Measurements from ENCODE around the gene RNASET2.

RNASET2 gene

DNA sequence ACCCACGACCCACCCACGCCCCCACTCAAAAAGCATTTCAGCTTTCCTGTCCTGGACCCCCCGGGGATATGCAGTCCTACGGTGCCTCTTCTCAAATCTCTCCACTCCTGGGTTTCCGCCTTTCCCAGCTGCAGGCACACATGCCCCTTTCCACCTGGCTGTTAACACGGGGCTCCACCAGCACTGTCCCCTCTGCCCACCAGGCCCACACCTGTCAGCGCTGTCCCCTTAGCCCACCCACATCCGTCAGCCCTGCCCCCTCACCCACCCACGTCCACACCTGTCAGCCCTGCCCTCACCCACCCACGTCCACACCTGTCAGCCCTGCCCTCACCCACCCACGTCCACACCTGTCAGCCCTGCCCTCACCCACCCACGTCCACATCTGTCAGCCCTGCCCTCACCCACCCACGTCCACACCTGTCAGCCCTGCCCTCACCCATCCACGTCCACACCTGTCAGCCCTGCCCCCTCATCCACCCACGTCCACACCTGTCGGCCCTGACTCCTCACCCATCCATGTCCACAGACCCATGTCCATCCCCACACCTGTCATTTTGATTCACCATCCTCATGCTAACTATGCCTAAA, 11.6 kb downstream of the RNASET2 start:
- no peak for DNase-seq

GRCh38 chr6:166942393-166943168, 13.8 kb downstream of the RNASET2 start:
- DNase-seq = no peak

GRCh38 chr6:166940643-166941068, 15.7 kb downstream of the RNASET2 start:
- DNase-seq = no peak

- DNase-seq = no peak
Measured at GRCh38 chr6:166939894-166940293, 16.5 kb downstream of the RNASET2 start.

- DNase-seq = no peak
Measured at GRCh38 chr6:166939345-166939744, 17.0 kb downstream of the RNASET2 start.

GRCh38 chr6:166938704-166939103, 17.6 kb downstream of the RNASET2 start:
- no peak for DNase-seq

- DNase-seq = no peak
Measured at GRCh38 chr6:166938150-166938549, 18.2 kb downstream of the RNASET2 start.

- DNase-seq = no peak
Measured at GRCh38 chr6:166937746-166938145, 18.6 kb downstream of the RNASET2 start.

- no peak for DNase-seq
Measured at GRCh38 chr6:166936079-166936787, 20.1 kb downstream of the RNASET2 start.

DNA sequence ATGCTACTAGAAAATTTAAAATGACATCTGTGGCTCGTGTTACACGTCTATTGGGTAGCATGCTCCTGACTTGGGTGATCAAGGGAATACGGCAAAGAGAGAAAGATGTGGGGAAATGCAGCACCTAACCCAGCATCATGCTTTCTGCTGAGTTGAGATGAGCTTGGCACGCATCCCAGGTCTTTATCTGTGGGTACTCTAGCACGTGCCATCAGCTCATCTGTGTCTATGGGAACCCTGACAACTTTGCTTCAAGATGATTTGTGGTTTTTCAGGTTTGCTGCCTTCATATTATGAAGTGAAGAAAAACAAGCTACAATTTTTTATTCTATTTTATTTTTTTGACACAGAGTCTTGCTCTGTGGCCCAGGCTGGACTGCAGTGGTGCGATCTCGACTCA, 21.0 kb downstream of the RNASET2 start:
- DNase-seq = no peak

DNA sequence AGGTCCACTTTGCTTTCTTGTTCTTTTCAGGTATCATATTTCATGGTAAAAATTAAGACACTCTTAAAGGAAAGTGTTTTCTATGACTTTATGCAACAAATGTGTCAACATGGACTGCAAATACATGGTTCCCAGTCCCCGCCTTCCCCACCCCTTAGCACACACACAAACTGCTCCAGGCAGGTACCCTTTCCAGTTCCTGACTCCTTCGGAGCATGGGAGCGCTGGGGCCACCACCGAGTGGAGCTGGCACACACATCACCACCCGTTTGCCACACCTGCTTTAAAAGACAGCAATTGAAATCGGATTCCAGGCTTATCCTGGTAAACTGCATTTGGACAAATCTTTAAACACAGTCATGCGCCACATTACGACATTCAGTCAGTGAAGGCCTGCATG, 22.2 kb downstream of the RNASET2 start:
- no peak for DNase-seq

DNA sequence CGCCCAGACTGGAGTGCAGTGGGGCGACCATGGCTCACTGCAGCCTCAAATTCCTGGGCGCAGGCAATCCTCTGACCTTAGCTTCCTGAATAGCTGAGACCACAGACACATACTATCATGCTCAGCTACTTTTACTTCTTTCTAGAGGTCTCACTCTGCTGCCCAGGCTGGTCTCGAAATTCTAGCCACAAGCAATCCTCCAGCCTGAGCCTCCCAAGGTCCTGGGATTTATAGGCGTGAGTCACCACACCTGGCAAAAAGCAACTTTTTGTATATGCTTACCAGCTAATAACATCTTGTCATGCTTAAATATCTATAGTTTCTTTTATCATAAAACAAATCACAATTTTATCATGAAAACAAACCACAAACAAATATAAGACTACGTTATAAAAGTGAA, 23.0 kb downstream of the RNASET2 start:
- DNase-seq = no peak

DNA sequence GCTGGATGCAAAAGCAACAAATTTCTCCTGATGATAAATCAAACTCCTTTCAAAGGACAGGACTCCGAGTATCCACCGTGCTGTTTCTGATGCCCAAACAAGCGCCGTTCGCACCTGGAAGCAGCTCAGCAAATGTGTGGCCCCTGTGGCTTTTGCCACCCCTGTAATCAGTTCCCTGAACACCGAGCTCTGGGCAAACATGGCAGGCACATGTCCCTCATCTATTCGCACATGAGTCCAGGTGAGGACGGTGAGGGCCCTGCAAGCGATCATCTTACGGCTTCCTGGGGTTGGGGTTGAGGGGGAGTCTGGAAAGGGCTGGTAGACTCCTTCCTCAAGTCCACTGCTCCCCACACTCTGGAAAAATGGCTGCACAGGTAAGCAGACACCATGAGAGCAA, 23.7 kb downstream of the RNASET2 start:
- no peak for DNase-seq

DNA sequence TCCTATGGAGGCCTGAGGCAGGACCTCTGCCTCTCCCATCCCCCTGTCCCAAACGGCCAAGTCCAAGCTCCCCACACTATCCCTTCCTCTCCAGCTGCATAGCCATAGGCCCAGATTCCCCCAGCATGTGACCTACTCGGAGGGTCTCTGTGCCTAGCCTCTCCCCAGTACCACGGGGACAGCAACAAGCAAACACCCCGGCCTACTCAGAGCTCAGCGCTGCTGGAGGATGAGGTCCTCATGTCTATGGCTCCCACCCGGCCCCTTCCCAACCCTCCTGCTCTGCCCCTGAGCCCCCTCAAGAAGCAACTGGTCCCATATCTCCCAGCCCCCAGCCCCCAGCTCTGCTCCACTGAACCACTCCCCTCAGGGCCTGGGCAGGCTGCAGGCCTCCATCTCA, 24.2 kb downstream of the RNASET2 start:
- DNase-seq = no peak

DNA sequence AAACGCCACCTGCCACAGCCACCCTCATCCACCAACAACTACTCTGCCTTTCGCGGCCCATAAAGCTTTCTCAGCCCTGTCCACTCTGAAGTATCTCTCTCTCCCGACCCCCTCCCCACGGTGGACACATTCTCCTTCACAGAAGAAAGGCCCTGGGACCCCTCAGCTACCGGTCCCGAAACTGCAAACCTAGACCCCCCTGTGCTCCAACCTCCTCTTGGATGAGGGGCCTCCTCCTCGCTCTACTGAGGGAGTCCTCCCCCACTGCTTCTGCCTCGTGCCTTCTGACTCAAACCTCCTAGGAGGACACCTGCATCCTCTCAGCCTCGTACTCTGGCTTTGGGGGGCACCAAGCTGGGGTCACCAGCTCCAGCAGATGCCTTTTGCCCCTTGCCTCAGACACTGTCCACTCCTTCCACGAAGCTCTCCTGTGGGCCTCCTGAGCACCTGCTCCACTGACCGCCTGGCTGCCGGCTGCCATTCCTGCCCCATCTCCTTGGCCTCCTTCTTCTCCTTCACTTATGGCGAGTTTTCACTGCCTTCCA, 24.9 kb downstream of the RNASET2 start:
- no peak for DNase-seq

- DNase-seq = no peak
Measured at GRCh38 chr6:166930354-166930891, 25.9 kb downstream of the RNASET2 start.

DNA sequence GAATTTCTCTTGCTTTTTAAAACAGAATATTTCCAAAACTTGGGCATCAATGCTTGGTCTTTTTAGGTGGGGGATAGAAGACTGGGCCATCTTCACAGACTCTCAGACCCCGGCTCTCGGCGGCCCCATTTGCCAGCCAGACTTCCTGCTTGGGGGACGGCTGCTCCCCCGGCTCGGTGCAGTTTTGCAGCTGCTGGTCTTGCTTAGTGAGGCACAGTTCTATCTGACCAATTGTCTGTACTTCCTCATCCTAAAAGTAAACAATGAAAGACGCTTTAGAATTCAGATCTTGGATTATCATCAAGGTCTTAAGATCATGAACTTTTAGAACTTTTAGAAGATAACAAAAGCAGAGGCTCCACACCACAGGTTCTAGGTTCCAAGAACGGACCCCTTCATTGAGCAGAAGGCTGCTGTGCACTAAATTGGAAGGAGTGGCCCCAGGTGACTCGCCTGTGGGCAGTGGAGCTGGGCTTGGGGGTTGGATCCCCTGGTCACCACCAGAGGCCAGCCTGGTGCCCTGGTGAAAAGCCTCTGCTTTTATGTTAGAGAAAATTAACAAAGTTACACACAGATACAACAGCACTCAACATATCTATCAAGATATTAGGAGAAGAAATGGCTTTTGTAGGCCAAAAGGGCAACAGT, 26.7 kb downstream of the RNASET2 start:
- DNase-seq = no peak

DNA sequence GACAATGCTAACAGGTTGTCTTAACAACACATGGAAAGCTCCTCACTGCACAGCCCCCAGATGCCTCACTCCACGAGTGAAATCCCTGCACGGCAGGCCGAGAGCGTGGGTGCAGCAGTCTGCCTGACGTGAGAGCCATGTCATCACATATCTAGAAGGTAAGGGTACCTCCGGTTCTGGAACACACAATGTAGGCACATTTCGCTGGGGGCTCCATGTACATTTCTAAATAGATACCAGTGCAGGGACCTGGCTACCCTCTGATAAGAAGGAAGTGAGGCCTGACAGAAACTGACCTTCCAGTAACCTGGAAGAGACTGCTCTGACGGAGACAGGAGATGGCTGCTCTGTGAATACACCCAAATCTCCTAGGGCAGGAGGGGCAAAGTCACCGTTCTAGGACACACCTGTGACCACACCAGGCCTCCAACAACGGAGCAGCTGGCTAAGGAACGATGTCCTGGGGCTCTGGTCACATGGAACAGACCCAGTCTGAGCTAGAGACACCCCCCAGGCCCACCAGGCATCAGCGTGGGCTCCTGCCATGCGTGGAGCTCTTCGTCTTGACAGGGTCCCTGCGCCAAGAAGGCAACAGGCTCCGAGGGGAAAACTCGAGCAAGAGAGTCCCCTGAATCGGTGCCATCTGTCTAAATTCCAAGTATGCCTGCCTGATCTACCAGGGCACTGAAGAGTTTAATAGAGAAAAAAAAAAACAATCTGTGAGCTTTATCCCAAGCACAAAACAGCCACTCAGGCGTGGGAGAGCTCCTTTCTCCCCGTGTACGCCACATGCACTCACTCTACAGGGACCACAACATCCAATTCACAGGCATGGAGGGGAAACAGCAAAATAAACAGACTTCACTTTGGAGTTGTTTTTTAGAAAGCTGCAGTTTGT, 27.5 kb downstream of the RNASET2 start:
- DNase-seq = no peak

DNA sequence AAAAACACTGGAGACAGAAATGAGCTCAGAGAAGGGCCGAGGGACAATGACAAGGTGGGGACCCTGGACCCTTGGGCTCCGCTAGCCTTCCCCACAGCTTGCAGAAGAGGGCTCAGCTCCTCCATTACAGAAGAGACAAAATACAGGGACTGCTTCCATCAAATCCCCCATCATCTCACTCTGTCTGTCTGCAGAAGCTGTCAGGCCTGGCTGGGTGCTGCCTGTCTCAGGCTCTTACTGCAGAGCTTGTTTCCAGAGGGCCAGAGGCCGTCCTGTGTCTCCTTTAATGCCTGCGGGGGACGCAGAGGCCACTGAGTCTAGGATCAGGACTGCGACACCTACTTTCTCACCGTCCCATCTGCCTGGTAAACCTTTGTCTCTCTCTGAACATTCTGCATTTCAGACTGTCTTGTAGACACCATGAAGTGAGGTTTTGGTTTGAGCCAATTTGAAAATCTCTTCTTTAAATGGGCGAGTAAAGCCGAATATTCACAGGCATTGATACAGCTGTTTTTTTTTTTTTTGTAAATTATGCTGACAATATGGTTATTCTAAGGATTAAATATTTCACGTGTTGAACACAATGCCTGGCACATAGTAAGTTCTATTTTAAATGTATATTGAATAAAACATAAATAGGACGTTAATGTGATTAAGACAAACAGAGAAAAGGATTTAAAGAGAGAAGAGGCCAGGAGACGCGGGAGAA, 28.3 kb downstream of the RNASET2 start:
- no peak for DNase-seq

GRCh38 chr6:166927240-166927934, 29.0 kb downstream of the RNASET2 start:
- DNase-seq = no peak

GRCh38 chr6:166926748-166927147, 29.6 kb downstream of the RNASET2 start:
- DNase-seq = no peak
